Type B pancreatic cell (in vitro differentiated cells): ENCODE data around the gene MYO5B. TPM values are rescaled to one million over a fixed set of nuclear protein-coding genes. Genes with fewer than 3 reads are reported as not detected.

ENCODE experiments used
- DNase-seq: peaks from one replicate; pipeline ENCODE4 v3.0.0; 2021; ENCODE audit warnings: mixed read lengths; ENCODE audit not compliant: unreplicated experiment; ENCODE audit errors: extremely low spot score
- H3K27ac Mint-ChIP-seq: 2 replicates; pipeline ENCODE4 v1.8.0; 2021; ENCODE audit warnings: mild to moderate bottlenecking, mixed read lengths
- H3K27me3 Mint-ChIP-seq: 2 replicates; pipeline ENCODE4 v1.8.0; 2021; ENCODE audit warnings: mixed read lengths
- H3K36me3 Mint-ChIP-seq: 2 replicates; pipeline ENCODE4 v1.8.0; 2021; ENCODE audit warnings: mixed read lengths
- H3K4me1 Mint-ChIP-seq: one replicate; pipeline ENCODE4 v1.8.0; 2021; ENCODE audit warnings: mixed read lengths; ENCODE audit not compliant: unreplicated experiment
- H3K4me3 Mint-ChIP-seq: 2 replicates; pipeline ENCODE4 v1.8.0; 2021; ENCODE audit warnings: mild to moderate bottlenecking, mixed read lengths
- H3K9me3 Mint-ChIP-seq: 2 replicates; pipeline ENCODE4 v1.8.0; 2021; ENCODE audit warnings: mixed read lengths
- total RNA-seq: library from RNA; stranded (reverse); gene quantifications from 2 replicates; pipeline ENCODE4 v1.2.1, GENCODE V29; 2021; ENCODE audit warnings: low replicate concordance
- TF ChIP-seq, protein P1 (sequence below): fragments of 200-600 bp; sonication (generic); conservative IDR thresholded peaks from 2 replicates; pipeline ENCODE4 v1.5.0; 2021; ENCODE audit warnings: antibody characterized with exemption, mild to moderate bottlenecking

Gene MYO5B
- total RNA-seq, 1 donor from 2014 or later = 51.7 TPM

DNA sequence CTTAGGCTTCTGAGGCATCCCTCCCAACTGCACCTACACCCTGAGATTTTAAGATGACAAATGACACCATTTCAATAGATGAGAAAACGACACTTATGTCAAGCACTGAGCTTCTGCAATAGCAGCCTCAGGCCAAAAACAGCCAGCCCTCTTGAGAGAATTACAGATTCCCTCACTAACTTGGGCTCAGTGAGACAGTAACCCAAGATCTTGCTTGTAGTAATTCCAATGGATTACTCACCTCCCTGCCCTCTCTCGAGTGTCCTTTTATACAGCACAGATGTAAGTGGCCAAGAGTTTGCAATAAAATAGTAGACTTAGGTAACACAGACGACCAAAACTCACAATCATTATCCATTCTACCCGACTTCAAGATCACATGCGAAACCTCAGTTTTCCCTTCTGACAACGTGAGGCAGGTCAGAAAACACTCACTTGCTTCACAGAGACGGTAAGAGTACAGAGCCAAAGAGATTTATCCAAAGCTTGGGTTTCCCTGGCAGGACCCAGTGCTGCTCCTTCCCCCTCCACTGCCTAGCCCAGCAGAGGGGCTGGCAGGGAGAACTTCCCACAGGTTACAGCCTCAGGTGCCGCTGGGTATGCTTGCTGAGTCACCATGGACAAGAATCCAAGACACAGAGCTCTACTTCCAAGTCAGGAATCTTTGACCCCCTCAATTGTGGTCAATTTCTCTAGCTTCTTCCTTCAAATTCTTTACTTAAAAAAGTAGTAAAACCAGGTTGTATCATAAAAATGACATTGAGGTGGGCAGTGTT, 181.4 kb downstream of the MYO5B start:
- TF ChIP-seq, protein P1, sequence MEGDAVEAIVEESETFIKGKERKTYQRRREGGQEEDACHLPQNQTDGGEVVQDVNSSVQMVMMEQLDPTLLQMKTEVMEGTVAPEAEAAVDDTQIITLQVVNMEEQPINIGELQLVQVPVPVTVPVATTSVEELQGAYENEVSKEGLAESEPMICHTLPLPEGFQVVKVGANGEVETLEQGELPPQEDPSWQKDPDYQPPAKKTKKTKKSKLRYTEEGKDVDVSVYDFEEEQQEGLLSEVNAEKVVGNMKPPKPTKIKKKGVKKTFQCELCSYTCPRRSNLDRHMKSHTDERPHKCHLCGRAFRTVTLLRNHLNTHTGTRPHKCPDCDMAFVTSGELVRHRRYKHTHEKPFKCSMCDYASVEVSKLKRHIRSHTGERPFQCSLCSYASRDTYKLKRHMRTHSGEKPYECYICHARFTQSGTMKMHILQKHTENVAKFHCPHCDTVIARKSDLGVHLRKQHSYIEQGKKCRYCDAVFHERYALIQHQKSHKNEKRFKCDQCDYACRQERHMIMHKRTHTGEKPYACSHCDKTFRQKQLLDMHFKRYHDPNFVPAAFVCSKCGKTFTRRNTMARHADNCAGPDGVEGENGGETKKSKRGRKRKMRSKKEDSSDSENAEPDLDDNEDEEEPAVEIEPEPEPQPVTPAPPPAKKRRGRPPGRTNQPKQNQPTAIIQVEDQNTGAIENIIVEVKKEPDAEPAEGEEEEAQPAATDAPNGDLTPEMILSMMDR = no peak
- Mint-ChIP-seq H3K36me3 (peaks cover 5% of the 10 kb centered on the region), H3K4me3 (no peak overlapping the region), H3K27me3 (no peaks in the 10 kb centered on the region), H3K9me3 (no peaks in the 10 kb centered on the region), H3K27ac (peak overlapping the region; percentile 47), H3K4me1 (peaks cover 12% of the 10 kb centered on the region)
- DNase-seq = no peak

DNA sequence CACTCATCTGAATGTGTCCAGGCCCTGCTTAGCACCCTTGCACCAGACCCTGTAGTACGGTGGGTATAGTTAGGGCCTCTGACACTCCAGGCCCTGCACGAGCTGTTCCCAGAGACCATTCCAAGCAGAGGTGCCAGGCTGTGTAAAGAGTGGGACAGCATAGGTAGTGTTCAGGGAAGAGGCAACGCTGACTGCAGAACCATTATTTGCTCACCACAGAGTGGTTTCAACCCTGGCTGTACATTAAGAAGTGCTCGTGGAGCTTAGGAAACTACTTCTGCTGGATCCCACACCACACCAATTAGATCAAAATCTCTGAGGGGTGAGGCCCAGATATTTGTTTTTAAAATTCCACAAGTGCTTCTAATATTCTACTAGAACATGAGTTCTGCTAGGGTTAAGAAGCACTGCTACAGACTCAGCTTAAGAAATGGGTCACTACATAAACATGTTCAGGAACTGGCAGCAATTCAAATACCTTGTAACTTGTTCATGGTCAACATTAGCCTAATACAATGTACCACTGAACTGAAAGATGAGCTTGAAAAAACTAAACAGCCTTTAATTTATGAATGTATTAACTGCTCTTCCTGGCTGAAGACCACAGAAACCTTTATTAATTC, 183.0 kb downstream of the MYO5B start:
- TF ChIP-seq, protein P1 = no peak

DNA sequence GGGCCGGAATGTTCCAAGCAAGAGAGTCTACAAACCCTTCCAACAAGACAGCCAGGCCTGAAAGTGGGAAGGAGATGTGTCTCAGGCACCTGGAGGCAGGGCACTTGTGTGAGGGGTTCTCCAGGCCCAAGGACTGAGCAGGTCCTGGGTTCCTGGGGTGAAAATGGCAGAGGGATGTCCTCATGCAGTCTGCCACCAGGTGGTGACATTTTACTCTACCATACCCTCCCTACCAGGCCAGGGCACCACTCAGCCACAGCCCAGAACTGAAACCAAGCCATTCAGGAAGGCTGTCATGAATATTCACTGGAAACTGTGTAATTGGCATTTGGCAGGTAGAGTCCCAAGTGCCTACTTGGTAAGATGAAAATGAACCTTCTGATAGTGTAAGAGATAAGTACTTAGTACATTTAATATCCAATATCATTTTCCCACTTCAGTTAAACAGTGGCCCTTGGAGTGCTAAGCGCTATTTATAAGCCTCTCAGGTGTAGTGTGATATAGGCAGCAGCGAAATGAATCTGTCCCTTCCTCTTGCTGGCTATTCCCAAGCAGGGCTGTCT, 185.1 kb downstream of the MYO5B start:
- no peak for DNase-seq
- no peaks in the 10 kb centered on the region for H3K27me3 Mint-ChIP-seq
- peaks cover 5% of the 10 kb centered on the region for H3K36me3 Mint-ChIP-seq
- no peak overlapping the region for H3K27ac Mint-ChIP-seq
- H3K4me3 Mint-ChIP-seq = no peak overlapping the region
- TF ChIP-seq, protein P1 = peak; percentile 72
- H3K9me3 Mint-ChIP-seq = no peaks in the 10 kb centered on the region
- peaks cover 12% of the 10 kb centered on the region for H3K4me1 Mint-ChIP-seq

More for the DNA sequence above, 183.0 kb downstream of the MYO5B start:
- Mint-ChIP-seq H3K9me3 (no peaks in the 10 kb centered on the region), H3K36me3 (peaks cover 5% of the 10 kb centered on the region), H3K4me3 (no peak overlapping the region), H3K4me1 (peaks cover 12% of the 10 kb centered on the region), H3K27ac (peak overlapping the region; percentile 50), H3K27me3 (no peaks in the 10 kb centered on the region)
- no peak for DNase-seq

DNA sequence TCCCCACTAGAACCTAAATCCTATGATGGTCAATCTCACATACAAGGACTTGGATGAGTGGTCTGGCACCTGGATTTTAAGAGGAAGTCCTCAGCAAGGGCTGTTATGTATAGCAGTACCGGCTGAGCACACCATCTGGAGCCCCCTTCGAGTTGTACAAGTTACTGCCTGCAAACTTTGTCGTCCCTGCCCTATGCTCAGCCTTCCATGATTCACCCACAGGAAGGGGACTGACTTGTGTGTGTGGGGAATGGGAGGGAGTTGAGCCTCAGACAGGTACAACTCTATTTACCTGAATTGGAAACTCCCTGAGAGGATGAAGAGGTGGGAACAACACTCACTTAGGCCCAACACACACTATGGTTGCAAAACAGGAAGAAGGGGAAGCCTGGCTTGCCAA, 186.6 kb downstream of the MYO5B start:
- peaks cover 7% of the 10 kb centered on the region for H3K4me1 Mint-ChIP-seq
- H3K36me3 Mint-ChIP-seq = peaks cover 13% of the 10 kb centered on the region
- TF ChIP-seq, protein P1 = no peak
- H3K27me3 Mint-ChIP-seq = peaks cover 3% of the 10 kb centered on the region
- H3K9me3 Mint-ChIP-seq = no peaks in the 10 kb centered on the region
- no peak overlapping the region for H3K4me3 Mint-ChIP-seq
- no peak overlapping the region for H3K27ac Mint-ChIP-seq
- no peak for DNase-seq

DNA sequence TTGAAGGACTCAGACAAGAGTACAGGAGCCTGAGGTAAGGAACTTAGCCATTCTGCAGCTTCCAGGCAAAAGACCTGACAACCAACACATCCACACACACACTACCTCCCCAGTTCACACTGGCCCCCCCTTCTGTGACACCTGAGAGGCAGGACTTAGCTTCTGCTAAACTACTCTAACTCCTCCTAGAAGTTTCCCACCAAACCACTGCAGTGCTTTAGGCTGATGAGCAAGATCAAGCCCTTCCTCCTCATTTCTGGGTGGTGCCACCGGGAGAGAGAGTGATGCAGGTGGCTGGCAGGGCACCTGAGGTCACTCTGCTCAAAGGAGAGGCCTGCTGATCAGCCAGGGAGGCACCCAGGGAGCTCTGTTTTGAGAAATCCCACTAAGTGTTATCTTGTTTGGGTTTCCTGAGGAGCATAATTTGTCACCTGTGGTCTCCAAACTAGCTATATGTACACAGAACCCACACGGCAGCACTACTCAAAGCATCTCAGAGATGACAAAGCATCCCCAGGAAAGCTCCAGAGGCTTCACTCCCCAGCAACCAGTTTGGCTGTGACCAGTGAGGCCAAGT, 188.4 kb downstream of the MYO5B start:
- Mint-ChIP-seq H3K9me3 (no peaks in the 10 kb centered on the region), H3K36me3 (peaks cover 17% of the 10 kb centered on the region), H3K4me3 (no peak overlapping the region), H3K27ac (no peak overlapping the region), H3K4me1 (peaks cover under 1% of the 10 kb centered on the region), H3K27me3 (peaks cover 3% of the 10 kb centered on the region)
- DNase-seq = no peak
- TF ChIP-seq, protein P1 = no peak
